Inflammatory macrophage treated with lipopolysaccharide for 4 hours (primary cell): ENCODE data around the gene DMD.

Source experiments
- DNase-seq: peaks from one replicate; pipeline ENCODE4 v3.0.0-alpha.2; 2020

DMD gene

GRCh38 chrX:31836479-31836878 lies 1374.9 kb downstream of the DMD start:
- no peak for DNase-seq

- DNase-seq = no peak
Measured at GRCh38 chrX:31832263-31832662, 1379.1 kb downstream of the DMD start.

GRCh38 chrX:31820430-31821210 lies 1390.7 kb downstream of the DMD start:
- no peak for DNase-seq

GRCh38 chrX:31819455-31819854 lies 1391.9 kb downstream of the DMD start:
- no peak for DNase-seq

GRCh38 chrX:31811106-31811505 lies 1400.2 kb downstream of the DMD start:
- no peak for DNase-seq

- no peak for DNase-seq
Measured at GRCh38 chrX:31808357-31808756, 1403.0 kb downstream of the DMD start.

- DNase-seq = no peak
Measured at GRCh38 chrX:31807165-31807564, 1404.2 kb downstream of the DMD start.

- DNase-seq = no peak
Measured at GRCh38 chrX:31805781-31806180, 1405.6 kb downstream of the DMD start.

GRCh38 chrX:31800219-31800618 lies 1411.1 kb downstream of the DMD start:
- DNase-seq = no peak

GRCh38 chrX:31796624-31797023 lies 1414.7 kb downstream of the DMD start:
- no peak for DNase-seq

- DNase-seq = no peak
Measured at GRCh38 chrX:31747411-31747810, 1463.9 kb downstream of the DMD start.

- no peak for DNase-seq
Measured at GRCh38 chrX:31743004-31743403, 1468.3 kb downstream of the DMD start.

- no peak for DNase-seq
Measured at GRCh38 chrX:31717474-31717873, 1493.9 kb downstream of the DMD start.

- no peak for DNase-seq
Measured at GRCh38 chrX:31715675-31716074, 1495.7 kb downstream of the DMD start.

- DNase-seq = no peak
Measured at GRCh38 chrX:31714797-31715196, 1496.6 kb downstream of the DMD start.

- no peak for DNase-seq
Measured at GRCh38 chrX:31713120-31713519, 1498.2 kb downstream of the DMD start.

- DNase-seq = no peak
Measured at GRCh38 chrX:31711166-31711565, 1500.2 kb downstream of the DMD start.

- DNase-seq = no peak
Measured at GRCh38 chrX:31708116-31708515, 1503.2 kb downstream of the DMD start.

GRCh38 chrX:31706466-31706865 lies 1504.9 kb downstream of the DMD start:
- DNase-seq = no peak

- DNase-seq = no peak
Measured at GRCh38 chrX:31705816-31706215, 1505.5 kb downstream of the DMD start.

- no peak for DNase-seq
Measured at GRCh38 chrX:31704938-31705337, 1506.4 kb downstream of the DMD start.

- DNase-seq = no peak
Measured at GRCh38 chrX:31702222-31702621, 1509.1 kb downstream of the DMD start.

- no peak for DNase-seq
Measured at GRCh38 chrX:31697294-31697916, 1513.9 kb downstream of the DMD start.

GRCh38 chrX:31679861-31680260 lies 1531.5 kb downstream of the DMD start:
- no peak for DNase-seq

GRCh38 chrX:31670245-31670644 lies 1541.1 kb downstream of the DMD start:
- DNase-seq = no peak
